HEK293T (cell line): Measurements from ENCODE around the gene ADAMTS17.

Experiments
- ARNT ChIP-seq: fragments of 450-650 bp; IDR thresholded peaks from 2 replicates; pipeline ENCODE4 v1.6.1; 2017; ENCODE audit warnings: mild to moderate bottlenecking
- FOXA1 ChIP-seq: fragments of 450-650 bp; IDR thresholded peaks from 2 replicates; pipeline ENCODE4 v1.6.1; 2016; ENCODE audit warnings: mild to moderate bottlenecking
- FOXK2 ChIP-seq: fragments of 450-650 bp; IDR thresholded peaks from 2 replicates; pipeline ENCODE4 v1.6.1; 2016; ENCODE audit warnings: mild to moderate bottlenecking
- FOXM1 ChIP-seq: fragments of 450-650 bp; IDR thresholded peaks from 2 replicates; pipeline ENCODE4 v1.6.1; 2017; ENCODE audit warnings: mild to moderate bottlenecking, borderline replicate concordance
- SP1 ChIP-seq: fragments of 450-650 bp; IDR thresholded peaks from 2 replicates; pipeline ENCODE4 v1.6.1; 2017
- SUZ12 ChIP-seq: fragments of 450-650 bp; IDR thresholded peaks from 2 replicates; pipeline ENCODE4 v1.6.1; 2016; ENCODE audit warnings: mild to moderate bottlenecking
- TARDBP ChIP-seq: fragments of 450-650 bp; IDR thresholded peaks from 2 replicates; pipeline ENCODE4 v1.6.1; 2016
- ZNF384 ChIP-seq: fragments of 450-650 bp; IDR thresholded peaks from 2 replicates; pipeline ENCODE4 v1.6.1; 2016

- no peak for TF ChIP-seq SUZ12
- TF ChIP-seq FOXK2: no peak
- TF ChIP-seq ARNT: no peak
- no peak for TF ChIP-seq SP1
- TF ChIP-seq ZNF384: no peak
- TF ChIP-seq FOXM1: no peak
- TF ChIP-seq FOXA1: no peak
- TF ChIP-seq TARDBP: no peak
Observed at GRCh38 chr15:100385300-100386050, 43.7 kb upstream of the ADAMTS17 start.
